Vagina (tissue), 2 donors: ENCODE measurements around the gene SIRPA.

Source experiments
- CTCF ChIP-seq, 3 experiments: fragments of 450-650 bp in 2 of 3; fragments of 200-600 bp in 1 of 3; sonication (generic) in 1 of 3; IDR thresholded peaks; one replicate each; pipeline ENCODE4 v1.5.1; 2017 to 2019; ENCODE audit warnings: antibody characterized with exemption in 3 of 3, mild to moderate bottlenecking in 2 of 3, moderate library complexity in 2 of 3
- POLR2A ChIP-seq, 2 donors: fragments of 450-650 bp; IDR thresholded peaks; one replicate each; pipeline ENCODE4 v1.6.1; 2017; ENCODE audit warnings: antibody characterized with exemption in 2 of 2, mild to moderate bottlenecking in 2 of 2, moderate library complexity in 2 of 2

- TF ChIP-seq CTCF (IDR thresholded peaks at IDR 0.05) (no peak), POLR2A (IDR thresholded peaks at IDR 0.05) (no peak)
Observed at GRCh38 chr20:1926237-1926636, 31.0 kb downstream of the SIRPA start.
